ENCODE measurements around the gene GRID2.

GRID2 gene

GRCh38 chr4:92996533-92996932, 692.8 kb downstream of the GRID2 start:
- no peak for TF ChIP-seq CTCF (IDR thresholded peaks at IDR 0.05)

- no peak for TF ChIP-seq CTCF (IDR thresholded peaks at IDR 0.05)
Observed at GRCh38 chr4:93000910-93001309, 697.1 kb downstream of the GRID2 start.

- no peak for TF ChIP-seq CTCF (IDR thresholded peaks at IDR 0.05)
Observed at GRCh38 chr4:93002240-93002639, 698.5 kb downstream of the GRID2 start.

- TF ChIP-seq CTCF (IDR thresholded peaks at IDR 0.05), result no peak
Observed at GRCh38 chr4:93016350-93016749, 712.6 kb downstream of the GRID2 start.

- TF ChIP-seq CTCF (IDR thresholded peaks at IDR 0.05), result no peak
Observed at GRCh38 chr4:93018243-93018642, 714.5 kb downstream of the GRID2 start.

GRCh38 chr4:93018806-93019205, 715.0 kb downstream of the GRID2 start:
- TF ChIP-seq CTCF (IDR thresholded peaks at IDR 0.05), result no peak

GRCh38 chr4:93029769-93030168, 726.0 kb downstream of the GRID2 start:
- no peak for TF ChIP-seq CTCF (IDR thresholded peaks at IDR 0.05)

- TF ChIP-seq CTCF (IDR thresholded peaks at IDR 0.05), result no peak
Observed at GRCh38 chr4:93030670-93031069, 726.9 kb downstream of the GRID2 start.

All from LNCAP (cell line).